ENCODE data around the gene LYSMD4. TPM values are rescaled to one million over a fixed set of nuclear protein-coding genes. Genes with fewer than 3 reads are reported as not detected.

LYSMD4 gene
- total and polyA plus RNA-seq, 2 of the 13 experiments (the other 11 are each of a cell fraction or from before 2014, with no cell fraction given): 7.4 to 8.5 TPM

GRCh38 chr15:99732751-99733267, 428 bp downstream of the LYSMD4 start (continued):
- no peak for TF ChIP-seq MAZ (IDR thresholded peaks at IDR 0.05; ENCODE audit: borderline replicate concordance, low read depth, low read length)
- no peak for TF ChIP-seq MAZ (CRISPR knock-in tag; IDR thresholded peaks at IDR 0.05; ENCODE audit: low read depth)
- TF ChIP-seq ARID3A (IDR thresholded peaks at IDR 0.05; ENCODE audit: low read depth, low read length): no peak
- no peak for TF ChIP-seq ZBED4 (CRISPR knock-in tag; IDR thresholded peaks at IDR 0.05; ENCODE audit: borderline replicate concordance)
- 0 out of 2 replicates have a peak, but pooled peaks have one; percentile 39 for TF ChIP-seq CREB3 (CRISPR knock-in tag; IDR thresholded peaks at IDR 0.05)
- no peak for TF ChIP-seq HOXA7 (CRISPR knock-in tag; IDR thresholded peaks at IDR 0.05)
- no peak for TF ChIP-seq PAXIP1 (CRISPR knock-in tag; conservative IDR thresholded peaks at IDR 0.05)
- TF ChIP-seq ZNF839 (CRISPR knock-in tag; IDR thresholded peaks at IDR 0.05; ENCODE audit: borderline replicate concordance): no peak
- TF ChIP-seq EP300 (IDR thresholded peaks at IDR 0.05; ENCODE audit: low read depth in 2 of 2, low read length in 2 of 2): no peak
- TF ChIP-seq EP300 (CRISPR knock-in tag; IDR thresholded peaks at IDR 0.05; ENCODE audit: borderline replicate concordance): no peak
- no peak for TF ChIP-seq DPF2 (CRISPR knock-in tag; IDR thresholded peaks at IDR 0.05; ENCODE audit: borderline replicate concordance, low read depth)
- TF ChIP-seq ZNF333 (CRISPR knock-in tag; IDR thresholded peaks at IDR 0.05; ENCODE audit: borderline replicate concordance): no peak
- no peak for TF ChIP-seq SALL2 (CRISPR knock-in tag; IDR thresholded peaks at IDR 0.05)
- TF ChIP-seq ZBTB46 (CRISPR knock-in tag; IDR thresholded peaks at IDR 0.05; ENCODE audit: borderline replicate concordance): no peak

Data from HepG2 (cell line).